ENCODE data around the gene MTA1. TPM values are rescaled to one million over a fixed set of nuclear protein-coding genes. Genes with fewer than 3 reads are reported as not detected.

The MTA1 gene
- polyA plus RNA-seq, 12 donors = 63.7 to 114 (median 75.3) TPM; not detected in 1

DNA sequence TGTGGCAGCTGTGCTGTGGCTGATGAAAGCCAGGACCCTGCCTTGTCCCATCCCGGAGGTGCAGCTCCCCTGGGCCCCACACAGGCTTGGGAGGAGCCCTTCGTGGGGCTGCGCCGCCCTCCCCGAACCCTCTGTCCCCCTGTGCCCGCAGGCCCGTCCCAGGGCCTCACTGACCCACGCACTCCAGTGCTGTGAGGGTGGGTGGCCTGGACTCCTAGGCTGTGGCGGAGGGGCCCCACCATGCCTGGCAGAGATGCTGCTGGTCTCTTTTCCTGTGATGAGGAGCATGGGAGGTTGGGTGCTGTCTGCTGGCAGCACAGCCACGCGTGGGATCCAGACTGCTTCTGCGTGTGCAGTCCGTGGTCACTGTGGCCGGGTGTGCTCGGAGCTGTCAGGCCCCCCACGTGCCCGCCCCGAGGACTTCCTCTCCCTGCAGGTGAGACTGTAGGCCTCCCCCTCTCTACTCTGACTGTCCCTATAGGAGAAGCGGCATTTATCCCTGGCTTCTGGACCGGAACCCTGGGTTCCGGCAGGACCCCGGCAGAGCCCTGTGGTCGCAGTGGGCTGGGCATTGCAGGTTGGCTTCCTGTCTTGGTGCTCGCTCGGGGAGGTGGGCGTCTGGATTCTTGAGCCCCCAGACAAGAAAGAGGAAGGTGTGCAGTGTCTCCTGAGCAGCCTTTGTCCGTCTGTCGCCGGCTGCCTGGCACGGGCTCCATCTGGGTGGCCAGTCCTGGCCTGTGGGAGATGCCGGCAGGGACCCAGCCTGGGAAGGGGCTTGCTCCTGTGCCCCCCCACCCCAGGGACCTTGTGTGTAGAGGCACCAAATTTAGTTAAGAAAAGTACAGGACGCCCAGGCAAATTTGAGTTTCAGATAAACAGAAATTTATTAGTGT, 2.3 kb downstream of the MTA1 start:
- DNase-seq = no peak

DNA sequence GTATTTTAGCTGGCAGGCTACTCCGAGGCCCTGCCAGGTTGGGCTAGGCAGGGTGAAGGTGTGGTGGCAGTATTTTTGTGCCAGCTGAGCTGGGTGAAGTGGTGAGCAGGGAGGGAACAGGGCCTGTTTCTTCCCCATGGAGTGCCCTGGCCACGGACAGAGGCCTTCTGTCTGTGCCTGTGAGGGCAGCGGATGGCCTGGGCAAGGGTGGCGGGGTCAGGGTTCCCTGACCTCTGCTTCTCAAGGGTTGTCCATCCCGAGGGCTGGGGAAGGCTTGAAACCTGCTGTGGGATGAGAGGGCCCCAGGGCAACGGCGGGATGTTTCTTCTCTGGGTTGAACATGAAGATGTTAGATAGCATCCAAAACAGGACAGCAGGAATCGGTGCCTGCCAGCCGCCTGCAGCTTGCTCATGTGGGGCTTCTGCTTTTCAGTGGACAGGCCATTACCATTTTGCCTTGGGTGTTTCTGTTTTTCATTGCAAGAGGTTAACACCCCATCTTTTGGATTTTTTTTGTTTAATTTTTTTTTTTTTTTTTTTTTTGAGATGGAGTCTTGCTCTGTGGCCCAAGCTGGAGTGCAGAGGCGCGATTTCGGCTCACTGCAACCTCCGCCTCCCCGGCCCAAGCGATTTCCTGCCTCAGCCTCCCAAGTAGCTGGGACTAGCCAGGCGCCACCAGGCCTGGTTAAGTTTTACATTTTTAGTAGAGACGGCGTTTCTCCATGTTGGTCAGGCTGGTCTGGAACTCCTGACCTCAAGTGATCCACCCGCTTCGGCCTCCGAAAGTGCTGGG, 3.3 kb downstream of the MTA1 start:
- no peak for DNase-seq

- no peak for DNase-seq
Observed at GRCh38 chr14:105423488-105424195, 4.0 kb downstream of the MTA1 start.

DNA sequence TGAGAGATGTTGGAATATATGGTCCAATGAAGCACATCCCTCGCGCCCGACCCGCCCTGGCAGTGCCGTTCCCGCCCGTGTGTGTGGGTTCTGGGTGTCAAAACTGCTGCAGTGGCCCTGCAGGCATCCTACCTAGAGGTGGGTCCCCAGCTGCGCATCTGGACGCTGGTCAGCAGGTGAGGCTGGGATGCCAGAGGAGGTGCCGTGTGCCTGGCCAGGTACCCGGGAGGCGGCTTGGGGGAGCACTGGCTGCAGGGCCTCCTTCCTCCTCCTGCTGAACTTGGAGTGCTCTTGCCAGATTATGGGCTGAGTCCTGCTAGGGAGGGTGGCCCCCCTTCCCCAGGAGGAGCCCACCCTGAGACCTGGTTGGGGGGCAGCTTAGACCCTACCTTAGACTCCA, 5.2 kb downstream of the MTA1 start:
- DNase-seq = no peak

GRCh38 chr14:105425823-105426247, 6.2 kb downstream of the MTA1 start:
- no peak for DNase-seq

DNA sequence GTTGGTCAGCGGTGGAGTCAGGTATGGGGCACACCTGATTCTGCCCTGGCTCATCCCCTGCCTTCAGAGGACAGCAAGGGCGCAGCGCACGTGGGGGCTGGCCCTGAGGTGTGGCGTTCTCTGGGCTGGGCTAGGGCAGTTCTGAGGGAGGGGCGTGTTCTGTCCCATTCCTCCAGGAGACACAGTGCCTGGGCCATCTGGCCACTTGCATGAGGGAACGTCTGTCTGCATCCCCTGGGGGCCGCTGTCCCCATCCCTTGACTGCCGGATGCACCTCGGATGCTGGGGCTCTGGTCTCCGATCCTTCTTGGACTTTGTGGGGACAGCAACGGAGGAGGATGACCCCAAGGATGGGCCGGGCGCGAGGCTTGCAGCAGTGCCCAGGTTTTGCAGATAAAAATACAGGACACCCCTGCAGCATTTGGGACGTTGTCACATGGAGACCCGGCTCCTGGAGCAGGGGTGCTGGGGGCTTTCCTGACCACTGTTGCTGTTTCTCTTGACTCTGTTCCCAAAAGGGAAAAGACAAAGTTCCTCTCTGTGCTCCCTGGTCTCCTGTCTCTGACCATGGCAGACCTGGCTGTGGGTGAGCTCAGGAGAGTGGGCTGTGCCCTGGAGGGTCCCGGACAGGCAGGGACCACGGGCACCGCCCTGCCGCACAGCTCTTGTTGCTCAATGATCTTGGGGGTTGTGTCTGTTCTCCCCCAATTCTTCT, 6.9 kb downstream of the MTA1 start:
- DNase-seq = no peak

GRCh38 chr14:105427412-105427811, 7.8 kb downstream of the MTA1 start:
- no peak for DNase-seq

- no peak for DNase-seq
Observed at GRCh38 chr14:105427936-105428485, 8.4 kb downstream of the MTA1 start.

- no peak for DNase-seq
Observed at GRCh38 chr14:105430042-105430441, 10.4 kb downstream of the MTA1 start.

DNA sequence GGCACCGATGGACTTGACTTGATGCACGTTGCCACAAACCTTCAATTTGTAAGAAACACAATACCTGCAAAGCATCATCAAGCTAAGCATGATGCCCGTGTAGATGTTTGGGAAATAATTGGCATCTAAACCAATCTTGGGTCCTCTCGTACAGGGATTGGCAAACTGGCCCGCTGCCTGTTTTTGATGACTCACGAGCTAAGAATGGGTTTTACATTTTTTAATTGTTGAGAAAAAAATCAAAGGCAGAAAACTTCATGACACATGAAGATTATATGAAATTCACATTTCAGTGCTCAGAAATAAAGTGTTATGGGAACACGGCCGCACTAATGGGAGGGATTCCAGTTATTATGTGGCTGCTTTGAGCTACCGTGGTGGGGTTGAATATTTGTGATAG, 10.9 kb downstream of the MTA1 start:
- no peak for DNase-seq

DNA sequence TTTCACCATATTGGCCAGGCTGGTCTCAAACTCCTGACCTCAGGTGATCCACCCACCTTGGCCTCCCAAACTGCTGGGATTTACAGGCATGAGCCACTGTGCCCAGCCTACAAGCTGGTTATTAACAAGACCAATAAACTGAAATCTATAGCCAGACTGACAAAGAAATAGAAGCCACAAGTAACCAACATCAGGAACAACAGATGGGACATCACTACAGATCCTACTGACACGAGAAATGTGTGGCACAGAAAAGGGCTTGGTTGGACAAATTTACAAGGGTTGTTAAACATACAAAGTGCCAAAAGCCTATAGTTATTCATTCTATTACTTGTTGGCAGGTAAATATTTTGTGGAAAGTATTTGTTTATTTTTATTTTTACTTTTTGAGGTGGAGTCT, 11.6 kb downstream of the MTA1 start:
- DNase-seq = no peak

DNA sequence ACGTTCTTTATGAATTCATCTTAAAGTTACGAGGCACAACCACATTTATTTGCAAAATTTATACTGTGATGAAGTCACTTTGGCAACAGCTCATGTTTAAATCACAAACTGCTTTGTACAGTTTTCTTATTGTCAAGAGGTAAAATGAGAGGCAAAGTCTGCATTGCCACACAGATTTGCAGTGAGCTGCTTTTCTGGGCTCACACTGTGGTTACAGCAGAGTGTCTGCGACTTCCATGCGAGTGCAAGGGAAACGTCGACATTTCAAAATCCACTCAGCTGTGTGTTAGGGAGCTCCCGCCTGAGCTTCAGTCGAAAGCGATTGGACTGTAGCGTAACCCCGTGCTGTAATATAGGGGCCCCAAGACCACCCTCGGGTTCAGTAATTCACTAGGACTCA, 13.0 kb downstream of the MTA1 start:
- no peak for DNase-seq

- no peak for DNase-seq
Observed at GRCh38 chr14:105433161-105433605, 13.6 kb downstream of the MTA1 start.

DNA sequence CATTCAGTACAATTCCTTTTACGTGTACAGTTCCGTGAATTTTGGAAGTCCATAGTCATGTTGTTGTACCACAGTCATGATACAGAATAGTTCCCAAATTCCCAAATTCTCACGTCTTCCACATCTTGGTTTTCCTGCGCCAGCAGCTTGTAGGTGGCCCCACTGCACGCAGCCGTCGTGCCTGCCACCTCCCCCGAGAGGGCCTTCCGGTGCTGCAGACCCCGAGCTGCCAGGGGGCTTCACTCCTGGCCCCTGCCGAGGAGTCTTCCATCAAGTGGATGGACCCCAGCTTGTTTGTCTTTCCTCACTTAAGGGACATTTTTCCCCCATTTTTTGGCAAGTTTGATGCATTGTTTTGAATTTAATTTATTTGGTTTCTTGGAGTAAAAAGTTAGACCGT, 16.8 kb downstream of the MTA1 start:
- no peak for DNase-seq

- DNase-seq = no peak
Observed at GRCh38 chr14:105436891-105437722, 17.5 kb downstream of the MTA1 start.

- DNase-seq = no peak
Observed at GRCh38 chr14:105437723-105438500, 18.3 kb downstream of the MTA1 start.

GRCh38 chr14:105439179-105439578, 19.6 kb downstream of the MTA1 start:
- no peak for DNase-seq

DNA sequence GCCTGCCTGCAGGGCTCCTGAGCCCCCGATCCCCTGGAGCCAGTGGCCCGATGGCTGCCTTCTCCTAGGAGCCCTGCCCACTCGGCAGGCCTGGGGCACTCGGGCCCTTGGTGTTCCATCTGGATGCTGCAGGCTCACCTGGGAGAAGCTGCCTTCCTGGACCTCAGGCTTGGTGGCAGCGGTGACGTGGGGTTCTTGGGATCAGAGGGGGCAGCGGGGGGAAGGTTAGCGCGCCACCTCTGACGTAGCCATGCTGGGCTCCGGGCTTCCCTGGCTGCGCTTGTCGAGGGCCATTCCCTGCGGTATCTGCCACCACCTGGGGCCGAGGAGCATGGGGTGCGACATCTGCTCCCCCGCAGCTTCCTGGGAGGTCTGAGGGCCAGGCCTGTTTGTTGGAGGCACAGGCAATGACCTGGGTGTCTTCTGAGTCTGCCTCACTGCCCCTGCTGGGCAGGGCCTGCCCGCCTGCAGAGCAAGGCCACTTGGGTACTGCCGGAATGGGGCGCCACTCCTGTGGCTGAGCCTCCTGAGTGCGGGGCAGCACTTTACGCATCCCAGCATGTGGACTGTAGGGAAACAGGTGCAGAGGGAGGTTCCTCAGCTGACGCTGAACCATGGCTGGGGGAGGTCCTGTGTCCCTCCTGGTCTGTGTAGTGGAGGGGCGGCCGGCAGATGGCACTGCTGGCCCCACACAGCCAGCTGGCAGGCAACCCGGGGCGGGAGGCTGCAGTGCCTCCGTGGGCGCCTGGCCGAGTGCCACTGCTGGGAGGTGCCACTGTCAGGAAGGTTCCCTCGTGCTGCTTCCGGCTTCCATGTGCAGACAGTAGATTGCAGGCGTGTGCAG, 20.3 kb downstream of the MTA1 start:
- DNase-seq = no peak

GRCh38 chr14:105440554-105440900, 20.9 kb downstream of the MTA1 start:
- DNase-seq = no peak

Data from muscle of arm (tissue), 12 donors.